Esophagus muscularis mucosa (tissue), 4 donors: ENCODE data around the gene EML3.
"Not testable (repeated sequence)": the region's sequence is repeated elsewhere in the genome, so short reads cannot be mapped to it uniquely, and the experiment has no call there.

Experiments used
- CTCF ChIP-seq, 3 experiments: fragments of 200-600 bp in 2 of 3; fragments of 450-650 bp in 1 of 3; sonication (generic) in 2 of 3; IDR thresholded peaks; one replicate each; pipeline ENCODE4 v1.5.1; 2017 to 2019; ENCODE audit warnings: antibody characterized with exemption in 3 of 3, mild to moderate bottlenecking in 2 of 3, moderate library complexity in 1 of 3
- EP300 ChIP-seq: sonication (generic); formaldehyde crosslinking; IDR thresholded peaks from one replicate; pipeline ENCODE4 v1.6.1; 2017; ENCODE audit warnings: antibody characterized with exemption
- POLR2A ChIP-seq: fragments of 450-650 bp; IDR thresholded peaks from one replicate; pipeline ENCODE4 v1.6.1; 2017; ENCODE audit warnings: antibody characterized with exemption, moderate library complexity, mild to moderate bottlenecking, low read depth
- POLR2AphosphoS5 ChIP-seq, 2 donors: sonication (generic); formaldehyde crosslinking; IDR thresholded peaks; one replicate each; pipeline ENCODE4 v1.6.1; 2017; ENCODE audit warnings: antibody characterized with exemption in 2 of 2

GRCh38 chr11:62585356-62585755 is 27.2 kb downstream of the EML3 start:
- TF ChIP-seq POLR2AphosphoS5 (IDR thresholded peaks at IDR 0.05); EP300; POLR2A; CTCF (IDR thresholded peaks at IDR 0.05): not testable (repeated sequence)
